SK-N-SH treated with all-trans-retinoic acid at 6 μM for 48 hours (cell line): ENCODE measurements around the gene RBM38.
"Not testable (repeated sequence)": the region's sequence is repeated elsewhere in the genome, so short reads cannot be mapped to it uniquely, and the experiment has no call there.

Experiments
- ATAC-seq: fragments of 200-7000 bp; cut with Tn5 transposase; 3 replicates; pipeline ENCODE4 v1.9.1; 2020; ENCODE audit warnings: mild to moderate bottlenecking, moderate library complexity
- ARNTL ChIP-seq: fragments of 450-650 bp; formaldehyde crosslinking; IDR thresholded peaks from 2 replicates; pipeline ENCODE4 v1.5.0; 2020; ENCODE audit warnings: low read depth, mild to moderate bottlenecking, moderate library complexity, borderline replicate concordance
- BACH2 ChIP-seq: fragments of 250-450 bp; sonication (Bioruptor Pico); IDR thresholded peaks from 2 replicates; pipeline ENCODE4 v1.9.0; 2021; ENCODE audit warnings: mild to moderate bottlenecking, borderline replicate concordance
- CREB5 ChIP-seq: fragments of 250-450 bp; sonication (Bioruptor Pico); IDR thresholded peaks from 2 replicates; pipeline ENCODE4 v1.5.1; 2020; ENCODE audit warnings: low read depth, mild to moderate bottlenecking, moderate library complexity
- CSDC2 ChIP-seq: fragments of 250-450 bp; sonication (Bioruptor Pico); IDR thresholded peaks from 2 replicates; pipeline ENCODE4 v1.5.0; 2020; ENCODE audit warnings: mild to moderate bottlenecking, moderate library complexity
- CSRNP3 ChIP-seq: fragments of 250-450 bp; sonication (Bioruptor Pico); IDR thresholded peaks from 2 replicates; pipeline ENCODE4 v1.5.1; 2021; ENCODE audit warnings: mild to moderate bottlenecking, moderate library complexity
- ESRRG ChIP-seq: fragments of 250-450 bp; sonication (Bioruptor Pico); IDR thresholded peaks from 2 replicates; pipeline ENCODE4 v1.6.1; 2021; ENCODE audit warnings: mild to moderate bottlenecking
- GLIS3 ChIP-seq: fragments of 250-450 bp; sonication (Bioruptor Pico); IDR thresholded peaks from 2 replicates; pipeline ENCODE4 v1.5.0; 2020; ENCODE audit warnings: mild to moderate bottlenecking, moderate library complexity
- ISL1 ChIP-seq: fragments of 250-450 bp; sonication (Bioruptor Pico); IDR thresholded peaks from 2 replicates; pipeline ENCODE4 v2.1.2; 2022; ENCODE audit warnings: mild to moderate bottlenecking, moderate library complexity
- OSR1 ChIP-seq: fragments of 250-450 bp; sonication (Bioruptor Pico); IDR thresholded peaks from 2 replicates; pipeline ENCODE4 v1.8.0; 2022; ENCODE audit warnings: moderate library complexity, mild to moderate bottlenecking, inconsistent platforms
- PATZ1 ChIP-seq: fragments of 250-450 bp; sonication (Bioruptor Pico); IDR thresholded peaks from 2 replicates; pipeline ENCODE4 v1.8.0; 2020; ENCODE audit warnings: mild to moderate bottlenecking, moderate library complexity, borderline replicate concordance
- POU6F1 ChIP-seq: fragments of 250-450 bp; sonication (Bioruptor Pico); IDR thresholded peaks from 2 replicates; pipeline ENCODE4 v1.8.0; 2021; ENCODE audit warnings: low read depth, mild to moderate bottlenecking, moderate library complexity, borderline replicate concordance
- PPARA ChIP-seq: fragments of 250-450 bp; sonication (Bioruptor Pico); IDR thresholded peaks from 2 replicates; pipeline ENCODE4 v1.5.0; 2020; ENCODE audit warnings: mild to moderate bottlenecking, borderline replicate concordance
- RARB ChIP-seq: fragments of 250-450 bp; sonication (Bioruptor Pico); IDR thresholded peaks from 2 replicates; pipeline ENCODE4 v1.8.0; 2021; ENCODE audit warnings: mild to moderate bottlenecking, moderate library complexity
- SNAI2 ChIP-seq: fragments of 250-450 bp; sonication (Bioruptor Pico); IDR thresholded peaks from 2 replicates; pipeline ENCODE4 v1.5.0; 2020; ENCODE audit warnings: mild to moderate bottlenecking, moderate library complexity
- TCF4 ChIP-seq: fragments of 250-450 bp; sonication (Bioruptor Pico); IDR thresholded peaks from 2 replicates; pipeline ENCODE4 v1.8.0; 2021; ENCODE audit warnings: mild to moderate bottlenecking, moderate library complexity, borderline replicate concordance
- TOX ChIP-seq: fragments of 250-450 bp; sonication (Bioruptor Pico); IDR thresholded peaks from 2 replicates; pipeline ENCODE4 v1.8.0; 2021; ENCODE audit warnings: mild to moderate bottlenecking, moderate library complexity, borderline replicate concordance
- TSHZ2 ChIP-seq: fragments of 250-450 bp; sonication (Bioruptor Pico); IDR thresholded peaks from 2 replicates; pipeline ENCODE4 v1.5.0; 2020; ENCODE audit warnings: mild to moderate bottlenecking, moderate library complexity
- ZC3H10 ChIP-seq: fragments of 250-450 bp; sonication (Bioruptor Pico); IDR thresholded peaks from 2 replicates; pipeline ENCODE4 v1.5.1; 2021; ENCODE audit warnings: mild to moderate bottlenecking, moderate library complexity
- ZFP3 ChIP-seq: fragments of 250-450 bp; sonication (Bioruptor Pico); IDR thresholded peaks from 2 replicates; pipeline ENCODE4 v1.5.0; 2020; ENCODE audit warnings: mild to moderate bottlenecking, moderate library complexity
- ZFP30 ChIP-seq: fragments of 450-650 bp; formaldehyde crosslinking; IDR thresholded peaks from 2 replicates; pipeline ENCODE4 v1.5.0; 2022; ENCODE audit warnings: mild to moderate bottlenecking, moderate library complexity
- ZNF565 ChIP-seq: fragments of 450-650 bp; formaldehyde crosslinking; conservative IDR thresholded peaks from 2 replicates; pipeline ENCODE4 v1.5.0; 2020; ENCODE audit warnings: low read depth, mild to moderate bottlenecking, moderate library complexity
- ZNF70 ChIP-seq: fragments of 450-650 bp; formaldehyde crosslinking; IDR thresholded peaks from 2 replicates; pipeline ENCODE4 v1.5.0; 2020; ENCODE audit warnings: mild to moderate bottlenecking, moderate library complexity
- ZNF8 ChIP-seq: fragments of 450-650 bp; formaldehyde crosslinking; IDR thresholded peaks from 2 replicates; pipeline ENCODE4 v1.5.0; 2020; ENCODE audit warnings: mild to moderate bottlenecking, moderate library complexity

Gene RBM38

GRCh38 chr20:57346477-57346876 is 44.7 kb upstream of the RBM38 start:
- ATAC-seq: peak; percentile 76
- TF ChIP-seq TCF4 (CRISPR knock-in tag): no peak
- TF ChIP-seq TSHZ2: no peak
- TF ChIP-seq ISL1 (CRISPR knock-in tag): no peak
- TF ChIP-seq ZNF70 (CRISPR knock-in tag): no peak
- no peak for TF ChIP-seq OSR1 (CRISPR knock-in tag)
- no peak for TF ChIP-seq CSRNP3
- TF ChIP-seq ARNTL (CRISPR knock-in tag): no peak
- no peak for TF ChIP-seq ZFP30
- no peak for TF ChIP-seq GLIS3 (CRISPR knock-in tag)
- no peak for TF ChIP-seq CSDC2 (CRISPR knock-in tag)
- no peak for TF ChIP-seq ESRRG (CRISPR knock-in tag)
- TF ChIP-seq RARB: no peak
- TF ChIP-seq ZC3H10: no peak

GRCh38 chr20:57347393-57347792 is 43.8 kb upstream of the RBM38 start:
- TF ChIP-seq ZNF8 (CRISPR knock-in tag) (no peak), TCF4 (CRISPR knock-in tag) (no peak), ISL1 (CRISPR knock-in tag) (no peak), SNAI2 (CRISPR knock-in tag) (no peak), POU6F1 (CRISPR knock-in tag) (no peak), OSR1 (CRISPR knock-in tag) (no peak), TOX (CRISPR knock-in tag) (no peak), CSDC2 (CRISPR knock-in tag) (no peak), ESRRG (CRISPR knock-in tag) (no peak), TSHZ2 (no peak), ZFP30 (no peak), ARNTL (CRISPR knock-in tag) (no peak), ZNF565 (CRISPR knock-in tag) (no peak), RARB (no peak), BACH2 (CRISPR knock-in tag) (no peak), PPARA (CRISPR knock-in tag) (no peak), PATZ1 (CRISPR knock-in tag) (no peak), CREB5 (CRISPR knock-in tag) (no peak), ZFP3 (CRISPR knock-in tag) (no peak)
- ATAC-seq: no peak

GRCh38 chr20:57348200-57348921 is 42.8 kb upstream of the RBM38 start:
- ATAC-seq: not testable (repeated sequence)

- not testable (repeated sequence) for ATAC-seq
Observed at GRCh38 chr20:57348922-57349574, 42.1 kb upstream of the RBM38 start.
